Endodermal cell (in vitro differentiated cells): ENCODE measurements around the gene ITGAD. TPM values are rescaled to one million over a fixed set of nuclear protein-coding genes. Genes with fewer than 3 reads are reported as not detected.

Experiments
- DNase-seq: peaks from one replicate; pipeline ENCODE4 v3.0.0-alpha.2; 2017
- H3K27ac ChIP-seq: 2 replicates; pipeline ENCODE4 v1.5.1; 2013; ENCODE audit warnings: mild to moderate bottlenecking, low read depth, low read length, moderate library complexity
- H3K27me3 ChIP-seq: 2 replicates; pipeline ENCODE4 v1.6.1; 2013; ENCODE audit warnings: mild to moderate bottlenecking, low read length, moderate library complexity; ENCODE audit not compliant: insufficient read depth, control insufficient read depth, poor library complexity, severe bottlenecking
- H3K36me3 ChIP-seq: 2 replicates; pipeline ENCODE4 v1.7.0; 2013; ENCODE audit warnings: mild to moderate bottlenecking, low read length, moderate library complexity; ENCODE audit not compliant: control insufficient read depth, insufficient read depth
- H3K4me1 ChIP-seq: one replicate; pipeline ENCODE4 v1.7.0; 2013; ENCODE audit warnings: low read length; ENCODE audit not compliant: control insufficient read depth, insufficient read depth
- H3K4me3 ChIP-seq: 2 replicates; pipeline ENCODE4 v1.5.1; 2013; ENCODE audit warnings: mild to moderate bottlenecking, low read length, moderate library complexity
- H3K9ac ChIP-seq: 2 replicates; pipeline ENCODE4 v1.6.1; 2013; ENCODE audit warnings: mild to moderate bottlenecking, low read length, moderate library complexity; ENCODE audit not compliant: poor library complexity, severe bottlenecking; ENCODE audit errors: extremely low read depth
- H3K9me3 ChIP-seq: 2 replicates; pipeline ENCODE4 v1.6.1; 2013; ENCODE audit warnings: mild to moderate bottlenecking, low read length, moderate library complexity; ENCODE audit not compliant: control insufficient read depth
- H3K27ac Mint-ChIP-seq: 2 replicates; pipeline ENCODE4 v1.8.0; 2020; ENCODE audit warnings: mixed read lengths
- H3K27me3 Mint-ChIP-seq: 2 replicates; pipeline ENCODE4 v1.8.0; 2021; ENCODE audit warnings: mild to moderate bottlenecking, mixed read lengths; ENCODE audit not compliant: insufficient read depth
- H3K36me3 Mint-ChIP-seq: 2 replicates; pipeline ENCODE4 v1.8.0; 2020; ENCODE audit warnings: low read depth, mixed read lengths
- H3K4me1 Mint-ChIP-seq: 2 replicates; pipeline ENCODE4 v1.8.0; 2020; ENCODE audit warnings: mixed read lengths
- H3K4me3 Mint-ChIP-seq: 2 replicates; pipeline ENCODE4 v1.8.0; 2020; ENCODE audit warnings: mild to moderate bottlenecking, moderate library complexity, mixed read lengths
- H3K9me3 Mint-ChIP-seq: 2 replicates; pipeline ENCODE4 v1.8.0; 2020; ENCODE audit warnings: mild to moderate bottlenecking, mixed read lengths
- whole genome bisulfite sequencing, 2 experiments: methylation state at CpG; one replicate each; pipeline versions ENCODE4 v1.1.5 to v1.1.7; 2013; ENCODE audit warnings: missing lambda C conversion rate in 2 of 2, mixed read lengths in 1 of 2; ENCODE audit not compliant: insufficient coverage in 1 of 2, insufficient read length in 1 of 2; 5-methylcytosine and 5-hydroxymethylcytosine counted together
- total RNA-seq, 2 donors: library from RNA; stranded (reverse); fragmentation: NEBNext Ultra II Directional in 1 of 2; extraction: Animal tissue kit (Norgen Biotek cat#: 25700) in 1 of 2; gene quantifications; 2 replicates in 1 of 2; 3 replicates in 1 of 2; pipeline ENCODE4 v1.2.1, GENCODE V29; 2021
- TF ChIP-seq, protein P1 (sequence below): fragments of 200-600 bp; sonication (generic); conservative IDR thresholded peaks from 2 replicates; pipeline ENCODE4 v1.5.0; 2021; ENCODE audit warnings: antibody characterized with exemption, mild to moderate bottlenecking

Gene ITGAD
- total RNA-seq, 2 donors from 2014 or later = not detected

DNA sequence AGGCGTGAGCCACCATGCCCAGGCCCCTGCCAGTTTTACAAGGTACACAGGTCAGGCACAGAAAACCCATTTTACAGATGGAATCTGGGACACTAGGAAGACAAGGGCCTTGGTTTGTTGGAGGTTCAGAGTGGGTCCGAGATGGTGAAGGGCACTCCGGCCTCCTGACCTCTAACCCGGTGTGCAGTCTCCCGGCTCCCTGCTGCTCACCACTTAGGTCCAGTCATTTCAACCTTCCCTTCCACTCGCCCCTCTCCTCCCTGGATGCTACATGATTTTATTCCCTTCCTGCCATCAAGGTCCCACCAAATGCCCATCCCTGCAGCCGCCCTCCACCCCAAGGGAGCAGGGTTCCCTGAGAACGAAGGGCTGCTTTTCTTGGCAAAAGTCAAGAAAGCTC, 29.4 kb upstream of the ITGAD start:
- WGBS, 2 experiments = 94 to 96% methylated on average over 4 to 8 of the region's 8 CpGs
- Mint-ChIP-seq H3K4me3 (no peak overlapping the region), H3K9me3 (no peaks in the 10 kb centered on the region), H3K4me1 (no peaks in the 10 kb centered on the region), H3K27me3 (peaks cover 9% of the 10 kb centered on the region), H3K36me3 (no peaks in the 10 kb centered on the region), H3K27ac (no peak overlapping the region)
- no peaks in the 10 kb centered on the region for H3K36me3 ChIP-seq
- no peaks in the 10 kb centered on the region for H3K27me3 ChIP-seq
- no peaks in the 10 kb centered on the region for H3K4me1 ChIP-seq
- H3K9ac ChIP-seq = no peak overlapping the region
- H3K27ac ChIP-seq = no peak overlapping the region
- no peaks in the 10 kb centered on the region for H3K9me3 ChIP-seq
- no peak overlapping the region for H3K4me3 ChIP-seq
- TF ChIP-seq, protein P1, sequence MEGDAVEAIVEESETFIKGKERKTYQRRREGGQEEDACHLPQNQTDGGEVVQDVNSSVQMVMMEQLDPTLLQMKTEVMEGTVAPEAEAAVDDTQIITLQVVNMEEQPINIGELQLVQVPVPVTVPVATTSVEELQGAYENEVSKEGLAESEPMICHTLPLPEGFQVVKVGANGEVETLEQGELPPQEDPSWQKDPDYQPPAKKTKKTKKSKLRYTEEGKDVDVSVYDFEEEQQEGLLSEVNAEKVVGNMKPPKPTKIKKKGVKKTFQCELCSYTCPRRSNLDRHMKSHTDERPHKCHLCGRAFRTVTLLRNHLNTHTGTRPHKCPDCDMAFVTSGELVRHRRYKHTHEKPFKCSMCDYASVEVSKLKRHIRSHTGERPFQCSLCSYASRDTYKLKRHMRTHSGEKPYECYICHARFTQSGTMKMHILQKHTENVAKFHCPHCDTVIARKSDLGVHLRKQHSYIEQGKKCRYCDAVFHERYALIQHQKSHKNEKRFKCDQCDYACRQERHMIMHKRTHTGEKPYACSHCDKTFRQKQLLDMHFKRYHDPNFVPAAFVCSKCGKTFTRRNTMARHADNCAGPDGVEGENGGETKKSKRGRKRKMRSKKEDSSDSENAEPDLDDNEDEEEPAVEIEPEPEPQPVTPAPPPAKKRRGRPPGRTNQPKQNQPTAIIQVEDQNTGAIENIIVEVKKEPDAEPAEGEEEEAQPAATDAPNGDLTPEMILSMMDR = no peak
- no peak for DNase-seq

DNA sequence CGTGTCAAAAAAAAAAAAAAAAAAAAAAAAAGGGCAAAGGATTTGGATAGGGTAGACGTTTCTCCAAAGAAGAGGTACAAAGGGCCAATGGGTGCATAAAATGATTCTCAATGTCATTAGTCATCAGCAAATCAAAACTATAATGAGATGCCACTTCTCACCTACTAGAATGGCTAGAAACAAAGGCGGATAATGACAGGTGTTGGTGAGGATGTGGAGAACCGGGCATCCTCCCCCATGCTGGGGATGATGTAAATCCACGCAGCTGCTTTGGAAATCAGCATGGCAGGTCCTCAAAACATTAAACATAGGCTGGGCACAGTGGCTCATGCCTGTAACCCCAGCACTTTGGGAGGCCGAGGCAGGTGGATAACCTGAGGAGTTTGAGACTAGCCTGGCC, 28.7 kb upstream of the ITGAD start:
- Histone ChIP-seq H3K9ac (no peak overlapping the region), H3K4me3 (no peak overlapping the region), H3K9me3 (no peaks in the 10 kb centered on the region), H3K27ac (no peak overlapping the region), H3K4me1 (no peaks in the 10 kb centered on the region), H3K36me3 (no peaks in the 10 kb centered on the region), H3K27me3 (no peaks in the 10 kb centered on the region)
- Mint-ChIP-seq H3K36me3 (no peaks in the 10 kb centered on the region), H3K4me3 (no peak overlapping the region), H3K27ac (no peak overlapping the region), H3K27me3 (peaks cover 9% of the 10 kb centered on the region), H3K4me1 (no peaks in the 10 kb centered on the region), H3K9me3 (peaks cover 2% of the 10 kb centered on the region)
- no peak for DNase-seq
- TF ChIP-seq, protein P1 = no peak
- WGBS, 2 experiments = 93 to 100% methylated on average over 3 to 6 of the region's 6 CpGs

DNA sequence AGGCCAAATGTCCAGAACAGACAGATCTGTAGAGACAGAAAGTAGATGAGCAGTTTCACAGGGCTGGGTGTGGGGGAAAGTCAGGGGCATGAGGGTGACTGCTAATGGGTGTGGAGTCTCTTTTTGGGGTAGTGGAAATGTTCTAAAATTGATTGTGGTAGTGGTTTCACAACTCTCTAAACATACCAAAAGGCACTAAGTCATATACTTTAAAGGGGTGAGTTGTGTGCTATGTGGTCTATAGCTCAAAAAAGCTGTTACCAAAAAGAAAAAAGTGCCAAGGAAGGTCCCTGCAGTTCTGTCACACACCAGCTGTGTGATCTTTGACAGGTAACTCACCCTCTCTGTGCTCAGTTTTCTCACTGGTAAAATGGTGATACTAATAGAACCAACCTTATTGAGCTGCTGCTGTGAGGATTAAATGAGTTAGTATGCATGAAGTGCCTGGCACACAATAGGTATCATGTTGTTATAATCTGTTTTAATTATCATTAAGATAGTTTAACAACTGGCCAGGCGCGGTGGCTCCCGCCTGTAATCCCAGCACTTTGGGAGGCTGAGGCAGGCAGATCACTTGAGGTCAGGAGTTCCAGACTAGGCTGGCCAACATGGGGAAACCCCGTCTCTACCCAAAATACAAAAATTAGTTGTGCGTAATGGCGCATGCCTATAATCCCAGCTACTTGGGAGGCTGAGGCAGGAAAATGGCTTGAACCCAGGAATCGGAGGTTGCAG, 27.8 kb upstream of the ITGAD start:
- 93 to 100% methylated on average over 3 to 7 of the region's 7 CpGs for whole genome bisulfite sequencing, 2 experiments
- peaks cover 2% of the 10 kb centered on the region for H3K9me3 Mint-ChIP-seq
- H3K4me1 Mint-ChIP-seq = no peaks in the 10 kb centered on the region
- no peak overlapping the region for H3K4me3 Mint-ChIP-seq
- Histone ChIP-seq H3K9me3 (no peaks in the 10 kb centered on the region), H3K36me3 (no peaks in the 10 kb centered on the region), H3K27me3 (no peaks in the 10 kb centered on the region), H3K4me1 (no peaks in the 10 kb centered on the region), H3K27ac (no peak overlapping the region), H3K9ac (no peak overlapping the region), H3K4me3 (no peak overlapping the region)
- H3K36me3 Mint-ChIP-seq = no peaks in the 10 kb centered on the region
- TF ChIP-seq, protein P1 = no peak
- H3K27ac Mint-ChIP-seq = no peak overlapping the region
- H3K27me3 Mint-ChIP-seq = peaks cover 12% of the 10 kb centered on the region
- DNase-seq = no peak
